NCI-H748 (cell line): Measurements from ENCODE around the gene PLA2G4F.

ENCODE experiments used
- DNase-seq: peaks from one replicate; lab custom pipeline; 2025; ENCODE audit not compliant: unreplicated experiment; lab: John Stamatoyannopoulos, UW

The PLA2G4F gene

GRCh38 chr15:42156243-42156922 is at the start of gene PLA2G4F:
Gene PLA2G4F, minus strand, starts transcription at chr15:42156636. Its CDS starts 87 bp downstream, at chr15:42156549.
- no peak for DNase-seq

DNA sequence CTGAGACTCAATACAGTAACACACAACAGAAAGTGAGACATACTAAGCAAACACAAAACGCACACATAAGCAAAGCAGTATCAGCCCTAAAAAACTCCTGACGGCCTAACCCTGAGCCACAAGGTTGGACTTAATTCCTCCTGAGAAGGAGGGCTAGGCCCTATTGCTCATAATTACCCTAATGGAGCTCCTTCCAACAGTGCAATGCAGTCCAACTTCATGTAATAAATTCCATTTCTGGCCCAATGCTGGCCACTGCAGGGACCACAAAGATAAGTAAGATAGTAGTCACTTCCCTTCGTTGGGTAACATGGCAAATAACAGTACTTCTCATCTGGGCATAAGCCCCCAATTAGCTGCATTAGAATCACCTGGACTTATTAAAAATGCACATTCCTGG is 47.5 kb upstream of the PLA2G4F start:
- DNase-seq, result no peak

DNA sequence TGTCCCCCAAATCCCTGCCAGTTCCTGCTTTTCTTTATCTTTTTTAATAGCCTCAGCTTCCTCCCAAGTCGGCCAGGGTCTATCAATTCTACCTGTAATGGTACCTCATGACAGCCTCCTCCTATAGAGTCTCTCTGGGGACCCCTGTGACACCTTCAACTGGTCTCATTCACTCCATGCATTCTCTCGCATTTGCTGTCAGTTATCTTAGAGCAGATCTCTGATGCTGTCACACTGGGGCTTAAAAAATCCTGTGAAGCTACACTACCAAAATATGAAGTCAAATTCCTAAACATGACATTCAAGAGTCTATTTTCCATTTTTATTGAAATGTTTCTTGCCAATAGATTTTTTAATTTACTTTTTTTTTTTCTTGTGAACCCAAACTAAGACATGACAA is 46.2 kb upstream of the PLA2G4F start:
- no peak for DNase-seq

DNA sequence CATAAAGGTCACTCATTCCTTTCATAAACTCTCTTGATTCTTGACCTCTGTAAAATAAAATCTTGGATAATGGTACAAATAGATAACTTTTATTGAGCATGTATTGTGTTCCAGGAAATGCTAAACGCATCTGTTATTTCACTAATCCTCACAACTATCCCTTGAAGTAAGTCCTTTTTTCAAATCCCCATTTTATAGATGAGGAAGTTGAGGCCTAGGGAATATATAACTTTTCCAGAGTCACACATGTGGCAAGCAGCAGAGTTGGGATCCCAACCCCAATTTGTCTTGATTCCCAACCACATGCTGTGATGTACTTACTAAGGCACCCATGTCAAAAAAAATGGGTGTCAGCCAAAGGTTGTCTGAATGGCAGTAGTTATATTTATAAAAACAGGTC is 45.4 kb upstream of the PLA2G4F start:
- DNase-seq, result no peak

GRCh38 chr15:42199126-42199525 is 42.7 kb upstream of the PLA2G4F start:
- DNase-seq, result no peak

DNA sequence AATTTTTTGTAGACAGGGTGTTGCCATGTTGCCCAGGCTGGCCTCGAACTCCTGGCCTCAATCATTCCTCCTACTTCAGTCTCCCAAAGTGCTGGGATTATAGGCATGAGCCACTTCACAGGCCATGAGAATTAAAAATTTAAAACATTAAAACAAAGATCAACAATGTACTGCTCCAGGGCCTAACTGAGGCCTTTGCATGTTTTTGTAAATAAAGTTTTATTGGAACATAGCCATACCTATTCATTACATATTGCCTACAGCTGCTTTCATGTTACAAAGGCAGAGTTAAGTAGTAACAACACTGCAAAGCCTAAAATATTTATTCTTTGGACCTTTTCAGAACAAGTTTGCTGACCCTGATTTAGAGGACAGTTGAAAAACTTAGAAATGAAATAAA is 42.1 kb upstream of the PLA2G4F start:
- no peak for DNase-seq

- no peak for DNase-seq
Observed at GRCh38 chr15:42194513-42194912, 38.1 kb upstream of the PLA2G4F start.

- no peak for DNase-seq
Observed at GRCh38 chr15:42193383-42193782, 36.9 kb upstream of the PLA2G4F start.

- DNase-seq, result no peak
Observed at GRCh38 chr15:42191610-42192346, 35.3 kb upstream of the PLA2G4F start.

DNA sequence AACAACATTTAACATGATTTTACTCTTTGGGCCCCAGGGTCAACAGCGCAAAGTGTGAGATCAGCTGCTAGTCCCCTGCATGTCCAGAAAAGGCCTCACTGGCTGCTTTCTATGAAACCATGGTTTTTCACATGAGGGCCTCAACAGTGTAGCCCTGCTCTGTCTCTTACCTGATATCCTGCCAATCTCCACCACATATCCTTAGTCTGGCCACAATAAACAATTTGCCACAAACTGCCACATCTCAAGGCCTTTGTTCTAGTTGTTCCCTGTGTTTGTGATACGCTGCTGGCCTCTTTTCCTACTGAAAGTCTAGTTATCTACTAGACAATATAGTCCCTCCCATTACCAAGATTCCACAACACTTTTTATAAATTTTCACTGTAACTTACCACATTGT is 33.9 kb upstream of the PLA2G4F start:
- DNase-seq, result no peak

- no peak for DNase-seq
Observed at GRCh38 chr15:42185801-42186200, 29.4 kb upstream of the PLA2G4F start.

GRCh38 chr15:42184736-42185135 is 28.3 kb upstream of the PLA2G4F start:
- no peak for DNase-seq

GRCh38 chr15:42184296-42184695 is 27.9 kb upstream of the PLA2G4F start:
- DNase-seq, result no peak

- DNase-seq, result no peak
Observed at GRCh38 chr15:42182961-42183360, 26.5 kb upstream of the PLA2G4F start.

GRCh38 chr15:42182328-42182886 is 26.0 kb upstream of the PLA2G4F start:
- DNase-seq, result no peak

DNA sequence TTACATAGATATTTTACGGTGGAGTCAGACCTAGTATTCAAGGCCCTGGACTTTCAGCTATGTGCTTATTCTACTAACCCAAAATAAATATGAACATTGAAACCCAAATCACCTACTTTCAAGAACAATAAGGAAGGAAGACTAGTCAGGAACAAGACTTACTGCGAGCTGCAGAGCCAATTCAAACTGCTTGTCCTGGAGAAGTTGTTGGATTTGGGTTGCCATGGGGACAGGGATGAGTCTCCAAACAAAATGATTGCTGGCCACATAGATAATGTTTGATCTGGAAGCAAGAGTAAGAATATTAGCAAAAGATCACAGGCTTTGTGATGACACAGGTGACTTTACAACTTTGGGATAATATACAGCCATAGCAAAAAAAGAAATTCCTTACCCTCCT is 21.6 kb upstream of the PLA2G4F start:
- no peak for DNase-seq

DNA sequence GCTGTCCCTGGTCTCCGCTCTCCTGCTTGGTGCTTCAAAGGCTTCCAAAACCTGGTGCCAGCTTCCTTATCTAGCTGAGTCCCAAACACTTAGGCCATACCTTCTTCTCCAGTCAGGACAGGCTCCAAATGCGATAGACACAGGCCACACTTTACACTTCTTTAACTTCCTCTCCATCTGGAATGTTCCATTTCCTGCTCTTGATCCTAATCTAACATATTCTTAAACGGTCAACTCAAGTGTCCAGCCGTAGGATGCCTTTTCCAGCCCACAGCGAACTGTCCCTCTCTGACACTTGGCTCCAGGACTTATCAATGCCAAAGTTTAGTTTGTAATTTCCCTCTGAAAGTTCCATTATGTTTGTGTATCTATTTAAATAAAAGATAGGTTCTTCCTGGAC is 19.2 kb upstream of the PLA2G4F start:
- DNase-seq, result no peak

GRCh38 chr15:42172475-42172874 is 16.0 kb upstream of the PLA2G4F start:
- DNase-seq, result no peak

- no peak for DNase-seq
Observed at GRCh38 chr15:42171795-42172194, 15.4 kb upstream of the PLA2G4F start.

DNA sequence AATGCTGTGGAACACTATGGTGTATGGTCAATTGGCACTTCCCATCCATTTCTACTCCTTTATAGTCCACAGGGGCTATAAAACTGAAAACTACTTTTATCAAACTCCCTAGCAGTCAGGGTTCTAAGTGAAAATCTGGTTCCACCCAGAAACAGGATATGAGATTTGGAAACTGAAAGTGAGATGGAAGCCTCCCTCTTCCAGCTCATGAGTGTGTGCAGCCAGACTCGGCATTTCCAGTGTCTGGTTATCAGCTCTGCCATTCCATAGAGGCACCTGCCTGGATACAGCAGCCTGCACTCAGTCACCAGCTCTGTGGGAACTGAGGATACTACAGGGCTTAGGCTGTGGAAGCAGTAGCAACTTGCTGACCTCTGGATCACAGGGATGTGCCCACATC is 14.7 kb upstream of the PLA2G4F start:
- no peak for DNase-seq

- DNase-seq, result no peak
Observed at GRCh38 chr15:42166225-42166940, 9.9 kb upstream of the PLA2G4F start.

GRCh38 chr15:42165106-42165505 is 8.7 kb upstream of the PLA2G4F start:
- no peak for DNase-seq
